GM19239 (cell line): ENCODE results near the gene PTPRE.

Experiments used
- DNase-seq: peaks from one replicate; pipeline ENCODE4 v3.0.0; 2011; ENCODE audit warnings: low spot score; ENCODE audit not compliant: insufficient read length
- FAIRE-seq: peaks from 2 replicates; lab custom pipeline; 2011; peaks lifted over from hg19 to GRCh38; lab: Jason Lieb, UNC

The PTPRE gene

GRCh38 chr10:128036746-128037543, 130.0 kb downstream of the PTPRE start:
- DNase-seq (no peak), FAIRE-seq (no peak)

- FAIRE-seq, result no peak
- no peak for DNase-seq
Observed at GRCh38 chr10:128040096-128040495, 133.2 kb downstream of the PTPRE start.

GRCh38 chr10:128040681-128041080, 133.8 kb downstream of the PTPRE start:
- DNase-seq (no peak), FAIRE-seq (no peak)

GRCh38 chr10:128042131-128042610, 135.3 kb downstream of the PTPRE start:
- FAIRE-seq, result no peak
- no peak for DNase-seq

GRCh38 chr10:128043259-128044045, 136.5 kb downstream of the PTPRE start:
- FAIRE-seq (no peak), DNase-seq (no peak)

GRCh38 chr10:128044186-128044585, 137.3 kb downstream of the PTPRE start:
- DNase-seq (no peak), FAIRE-seq (no peak)

- no peak for DNase-seq
- no peak for FAIRE-seq
Observed at GRCh38 chr10:128044961-128045832, 138.3 kb downstream of the PTPRE start.

- DNase-seq (no peak), FAIRE-seq (no peak)
Observed at GRCh38 chr10:128045833-128046120, 138.9 kb downstream of the PTPRE start.

- FAIRE-seq (no peak), DNase-seq (no peak)
Observed at GRCh38 chr10:128046156-128046952, 139.5 kb downstream of the PTPRE start.

GRCh38 chr10:128046953-128047290, 140.0 kb downstream of the PTPRE start:
- DNase-seq, result no peak

GRCh38 chr10:128047351-128047750, 140.4 kb downstream of the PTPRE start:
- FAIRE-seq, result peak; percentile 90
- peak; percentile 95 for DNase-seq

More at GRCh38 chr10:128046953-128047290, 140.0 kb downstream of the PTPRE start:
- no peak for FAIRE-seq

- DNase-seq, result no peak
- peak; percentile 94 for FAIRE-seq
Observed at GRCh38 chr10:128047991-128048818, 141.3 kb downstream of the PTPRE start.

- no peak for FAIRE-seq
- no peak for DNase-seq
Observed at GRCh38 chr10:128048819-128049210, 141.9 kb downstream of the PTPRE start.

- DNase-seq, result no peak
- FAIRE-seq, result no peak
Observed at GRCh38 chr10:128049226-128050120, 142.6 kb downstream of the PTPRE start.

GRCh38 chr10:128050121-128050516, 143.2 kb downstream of the PTPRE start:
- no peak for DNase-seq
- no peak for FAIRE-seq

GRCh38 chr10:128050936-128051335, 144.0 kb downstream of the PTPRE start:
- FAIRE-seq, result no peak
- DNase-seq, result no peak

GRCh38 chr10:128051548-128051947, 144.6 kb downstream of the PTPRE start:
- FAIRE-seq, result no peak
- no peak for DNase-seq

- FAIRE-seq (no peak), DNase-seq (no peak)
Observed at GRCh38 chr10:128052696-128053095, 145.8 kb downstream of the PTPRE start.
